ENCODE results near the gene ZNF692. TPM values are rescaled to one million over a fixed set of nuclear protein-coding genes. Genes with fewer than 3 reads are reported as not detected.

Gene ZNF692
- total RNA-seq, 2 donors from 2014 or later = 65.0 to 99.7 TPM

DNA sequence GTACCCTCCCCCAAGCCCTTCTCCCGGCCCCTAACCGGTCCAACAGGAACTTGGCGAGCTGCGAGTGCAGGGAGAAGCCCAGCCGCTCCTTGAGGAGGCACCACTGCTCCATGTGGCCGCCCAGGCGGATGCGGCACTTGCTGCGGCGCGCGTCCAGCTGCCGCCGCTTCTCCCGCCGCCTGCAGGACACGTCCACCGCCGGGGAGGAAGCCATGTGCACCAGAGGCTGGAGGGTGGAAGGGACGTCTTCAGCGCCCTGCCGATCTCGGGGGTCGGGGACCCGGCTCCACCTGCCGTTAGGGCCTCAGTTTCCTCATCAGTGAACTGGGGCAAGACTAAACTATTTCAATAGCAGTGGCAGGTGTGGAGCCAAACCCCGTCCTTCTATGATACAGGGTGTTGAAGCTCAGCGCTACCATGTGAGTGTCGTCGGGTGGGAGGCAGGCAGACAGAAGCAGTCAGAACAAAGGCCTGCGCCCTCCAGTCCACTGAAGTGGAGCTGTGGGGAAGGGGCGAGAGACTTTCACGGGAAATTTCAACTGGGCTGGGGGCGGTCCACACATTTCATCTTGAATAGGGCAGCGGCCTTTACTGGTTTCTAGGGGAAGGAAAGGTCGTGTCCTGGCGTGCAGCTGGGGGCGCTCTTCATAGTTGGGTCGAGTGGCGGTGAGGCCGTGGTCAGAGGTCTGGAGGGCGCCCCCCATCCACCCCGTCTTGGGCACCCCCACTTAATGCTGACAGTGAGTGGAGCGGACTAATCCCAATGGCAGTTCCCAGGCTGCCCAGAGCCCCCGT is 592 bp downstream of the ZNF692 start:
- Histone ChIP-seq H3K4me3 (peak overlapping the region; percentile 45 to 46), H3K4me1 (replicated peaks) (peaks cover 3% of the 10 kb centered on the region), H3K36me3 (peaks cover 0 to 4% of the 10 kb centered on the region in 2 donors), H3K27me3 (replicated peaks; ENCODE audit: insufficient read depth) (no peaks in the 10 kb centered on the region), H3K9me3 (no peaks in the 10 kb centered on the region), H3K27ac (peak overlapping the region; percentile 86 to 93)
- intact Hi-C loops (cut with DNase I) = loop anchor here (2.0 kb wide), 1 partner anchor 15 kb away; no protein-coding TSS in a partner anchor
- peak; percentile 78 for DNase-seq (ENCODE audit: low spot score)
- TF ChIP-seq, protein P1, sequence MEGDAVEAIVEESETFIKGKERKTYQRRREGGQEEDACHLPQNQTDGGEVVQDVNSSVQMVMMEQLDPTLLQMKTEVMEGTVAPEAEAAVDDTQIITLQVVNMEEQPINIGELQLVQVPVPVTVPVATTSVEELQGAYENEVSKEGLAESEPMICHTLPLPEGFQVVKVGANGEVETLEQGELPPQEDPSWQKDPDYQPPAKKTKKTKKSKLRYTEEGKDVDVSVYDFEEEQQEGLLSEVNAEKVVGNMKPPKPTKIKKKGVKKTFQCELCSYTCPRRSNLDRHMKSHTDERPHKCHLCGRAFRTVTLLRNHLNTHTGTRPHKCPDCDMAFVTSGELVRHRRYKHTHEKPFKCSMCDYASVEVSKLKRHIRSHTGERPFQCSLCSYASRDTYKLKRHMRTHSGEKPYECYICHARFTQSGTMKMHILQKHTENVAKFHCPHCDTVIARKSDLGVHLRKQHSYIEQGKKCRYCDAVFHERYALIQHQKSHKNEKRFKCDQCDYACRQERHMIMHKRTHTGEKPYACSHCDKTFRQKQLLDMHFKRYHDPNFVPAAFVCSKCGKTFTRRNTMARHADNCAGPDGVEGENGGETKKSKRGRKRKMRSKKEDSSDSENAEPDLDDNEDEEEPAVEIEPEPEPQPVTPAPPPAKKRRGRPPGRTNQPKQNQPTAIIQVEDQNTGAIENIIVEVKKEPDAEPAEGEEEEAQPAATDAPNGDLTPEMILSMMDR (IDR thresholded peaks at IDR 0.05) = peak in 3 of 4 experiments; percentile 28 to 63 (median 47)
- TF ChIP-seq POLR2AphosphoS5 (IDR thresholded peaks at IDR 0.05) = peak; percentile 67
- peak; percentile 46 for TF ChIP-seq POLR2A (IDR thresholded peaks at IDR 0.05)
- under 1% methylated on average over 42 of the region's 45 CpGs for WGBS

DNA sequence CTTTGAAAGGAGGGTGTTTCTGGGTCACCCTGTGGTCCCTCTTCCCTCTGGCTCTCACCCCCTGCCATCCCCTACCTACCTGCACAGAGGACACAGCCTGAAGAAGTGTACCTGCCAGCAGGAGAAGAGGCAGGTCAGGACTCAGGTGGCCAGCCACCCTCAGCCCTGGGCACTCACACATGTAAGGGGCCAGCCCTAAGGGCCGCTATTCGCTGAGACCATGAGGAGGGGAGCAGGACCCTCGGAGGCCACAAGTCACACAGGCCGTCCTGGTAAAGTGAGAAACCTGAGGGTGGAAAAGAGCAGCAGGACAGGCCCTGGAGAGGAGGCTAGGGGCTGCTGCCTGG is 1.2 kb downstream of the ZNF692 start:
- no peak for DNase-seq (ENCODE audit: low spot score)
- WGBS = 14% methylated on average over 4 of the region's 4 CpGs
- TF ChIP-seq POLR2A (IDR thresholded peaks at IDR 0.05) = no peak
- TF ChIP-seq, protein P1 (IDR thresholded peaks at IDR 0.05) = no peak
- TF ChIP-seq POLR2AphosphoS5 (IDR thresholded peaks at IDR 0.05) = no peak
- intact Hi-C loops (cut with DNase I) = loop anchor here (2.0 kb wide), 1 partner anchor 15 kb away; no protein-coding TSS in a partner anchor
- no peaks in the 10 kb centered on the region for H3K9me3 ChIP-seq
- no peaks in the 10 kb centered on the region for H3K27me3 ChIP-seq (replicated peaks; ENCODE audit: insufficient read depth)
- H3K4me3 ChIP-seq = peak overlapping the region; percentile 45 to 46
- H3K27ac ChIP-seq = peak overlapping the region; percentile 86 to 93
- peaks cover 0 to 4% of the 10 kb centered on the region in 2 donors for H3K36me3 ChIP-seq
- H3K4me1 ChIP-seq (replicated peaks) = peaks cover 3% of the 10 kb centered on the region

DNA sequence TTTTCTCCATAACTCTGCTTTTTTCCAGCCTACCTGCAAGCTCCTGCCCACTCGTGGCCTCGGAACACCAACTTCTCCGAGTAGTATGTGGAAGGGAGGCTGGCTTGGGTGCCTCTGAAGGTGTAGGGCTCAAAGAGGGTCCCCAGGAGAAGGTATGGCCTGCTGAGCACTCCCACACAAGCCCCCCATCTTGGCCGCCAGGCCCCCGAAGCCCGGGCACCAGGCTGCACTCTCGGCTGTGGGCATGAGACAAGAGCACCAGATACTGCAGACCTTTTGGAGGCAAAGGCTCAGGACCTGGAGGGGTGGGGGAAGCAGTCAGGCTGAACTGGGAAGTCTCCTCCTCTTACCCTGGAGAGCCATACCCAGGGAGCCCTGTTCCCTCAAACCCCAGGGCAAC is 1.7 kb downstream of the ZNF692 start:
- 74% methylated on average over 7 of the region's 7 CpGs for WGBS
- intact Hi-C loops (cut with DNase I) = no loop called here
- H3K27ac ChIP-seq = peak overlapping the region; percentile 86 to 93
- no peaks in the 10 kb centered on the region for H3K9me3 ChIP-seq
- peak overlapping the region in 1 of 2 donors; percentile 45 for H3K4me3 ChIP-seq
- peaks cover 0 to 4% of the 10 kb centered on the region in 2 donors for H3K36me3 ChIP-seq
- peaks cover 3% of the 10 kb centered on the region for H3K4me1 ChIP-seq (replicated peaks)
- DNase-seq (ENCODE audit: low spot score) = no peak
- no peak for TF ChIP-seq POLR2A (IDR thresholded peaks at IDR 0.05)
- no peaks in the 10 kb centered on the region for H3K27me3 ChIP-seq (replicated peaks; ENCODE audit: insufficient read depth)

DNA sequence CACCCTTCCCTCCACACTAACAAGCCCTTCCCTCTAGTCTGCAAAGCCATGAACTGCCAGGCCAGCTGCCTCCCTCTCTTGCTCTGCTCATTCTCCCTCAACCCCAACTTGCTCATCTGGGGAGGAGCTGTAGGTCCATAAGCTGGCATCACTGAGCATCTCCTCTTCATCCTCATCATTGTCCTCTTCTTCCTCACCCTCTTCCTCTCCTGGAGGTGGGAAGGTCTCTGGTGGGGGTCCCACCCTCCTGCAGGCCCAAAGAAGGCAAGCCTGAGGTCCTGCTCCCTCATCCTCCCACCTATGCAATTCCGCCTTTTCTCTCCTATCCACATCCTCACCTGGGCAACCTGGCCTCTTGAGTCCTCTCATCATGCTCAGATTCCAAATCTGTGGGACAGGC is 2.7 kb downstream of the ZNF692 start:
- intact Hi-C loops (cut with DNase I) = no loop called here
- H3K27ac ChIP-seq = no peak overlapping the region
- H3K36me3 ChIP-seq = peaks cover 0 to 4% of the 10 kb centered on the region in 2 donors
- TF ChIP-seq POLR2AphosphoS5 (IDR thresholded peaks at IDR 0.05) (no peak), POLR2A (IDR thresholded peaks at IDR 0.05) (no peak)
- TF ChIP-seq, protein P1 (IDR thresholded peaks at IDR 0.05) = no peak
- WGBS = 91% methylated on average over 1 of the region's 1 CpG
- no peak for DNase-seq (ENCODE audit: low spot score)
- no peaks in the 10 kb centered on the region for H3K9me3 ChIP-seq
- no peaks in the 10 kb centered on the region for H3K27me3 ChIP-seq (replicated peaks; ENCODE audit: insufficient read depth)
- H3K4me3 ChIP-seq = no peak overlapping the region
- peaks cover 3% of the 10 kb centered on the region for H3K4me1 ChIP-seq (replicated peaks)

DNA sequence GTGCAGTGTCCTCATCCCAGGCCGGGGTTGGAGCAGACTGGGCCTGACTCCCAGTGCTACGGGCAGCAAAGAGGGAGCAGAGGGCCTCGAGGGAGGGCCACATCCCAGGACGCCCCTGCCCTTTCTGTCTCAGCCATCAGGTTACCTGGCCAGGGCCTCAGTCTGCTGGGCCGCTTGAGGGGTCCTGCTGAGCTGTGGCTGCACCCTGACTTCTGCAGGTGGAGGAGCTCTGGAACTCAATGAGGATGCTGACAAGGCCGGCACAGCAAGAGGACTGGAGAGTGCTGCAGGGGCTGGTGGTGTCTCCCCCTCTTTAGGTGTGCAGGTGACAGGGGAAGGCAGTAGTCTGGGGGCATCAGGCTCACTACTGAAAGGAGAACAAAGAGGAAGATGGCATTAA is 3.3 kb downstream of the ZNF692 start:
- TF ChIP-seq POLR2AphosphoS5 (IDR thresholded peaks at IDR 0.05) (no peak), POLR2A (IDR thresholded peaks at IDR 0.05) (no peak)
- TF ChIP-seq, protein P1 (IDR thresholded peaks at IDR 0.05) = no peak
- Histone ChIP-seq H3K27me3 (replicated peaks; ENCODE audit: insufficient read depth) (no peaks in the 10 kb centered on the region), H3K9me3 (no peaks in the 10 kb centered on the region), H3K27ac (no peak overlapping the region), H3K4me3 (no peak overlapping the region), H3K36me3 (peaks cover 0 to 4% of the 10 kb centered on the region in 2 donors), H3K4me1 (replicated peaks) (peaks cover 3% of the 10 kb centered on the region)
- intact Hi-C loops (cut with DNase I) = no loop called here
- no peak for DNase-seq (ENCODE audit: low spot score)
- 82% methylated on average over 6 of the region's 6 CpGs for WGBS

Measured in prostate gland (tissue), 2 donors.